Lung (tissue), 12 donors: ENCODE measurements around the gene HUS1. TPM values are rescaled to one million over a fixed set of nuclear protein-coding genes. Genes with fewer than 3 reads are reported as not detected.
"Not testable (repeated sequence)": the region's sequence is repeated elsewhere in the genome, so short reads cannot be mapped to it uniquely, and the experiment has no call there.

Source experiments
- ATAC-seq: fragments of 200-7000 bp; cut with Tn5 transposase; one replicate; pipeline ENCODE4 v1.9.1; 2020; ENCODE audit warnings: moderate number of reproducible peaks; ENCODE audit not compliant: insufficient read depth, low FRiP score
- DNase-seq, 3 donors: peaks; one replicate each; pipeline ENCODE4 v3.0.0-alpha.2; 2013 to 2017
- H3K27ac ChIP-seq, 2 donors: one replicate each; pipeline ENCODE4 v1.5.1; 2013; ENCODE audit warnings: mild to moderate bottlenecking in 2 of 2, moderate library complexity in 2 of 2, control low read depth in 1 of 2, inconsistent platforms in 1 of 2, low read depth in 1 of 2, low read length in 1 of 2
- H3K27me3 ChIP-seq, 3 donors: one replicate each; pipeline ENCODE4 v1.5.1; 2013; ENCODE audit warnings: low read length in 2 of 3; ENCODE audit not compliant: control insufficient read depth in 3 of 3, insufficient read depth in 3 of 3
- H3K36me3 ChIP-seq, 4 donors: one replicate each; pipeline ENCODE4 v1.5.1; 2013; ENCODE audit warnings: low read length in 4 of 4, mild to moderate bottlenecking in 1 of 4, moderate library complexity in 1 of 4; ENCODE audit not compliant: control insufficient read depth in 4 of 4, insufficient read depth in 4 of 4
- H3K4me1 ChIP-seq, 5 donors: one replicate each; pipeline ENCODE4 v1.5.1; 2013; ENCODE audit warnings: low read length in 5 of 5, mild to moderate bottlenecking in 2 of 5, moderate library complexity in 1 of 5; ENCODE audit not compliant: control insufficient read depth in 5 of 5, insufficient read depth in 5 of 5
- H3K4me3 ChIP-seq: one replicate; pipeline ENCODE4 v1.5.1; 2013; ENCODE audit warnings: mild to moderate bottlenecking, control low read depth, moderate library complexity
- H3K9ac ChIP-seq, 2 donors: one replicate each; pipeline ENCODE4 v1.5.1; 2013; ENCODE audit warnings: low read length in 2 of 2, control low read depth in 1 of 2; ENCODE audit not compliant: insufficient read depth in 1 of 2
- H3K9me3 ChIP-seq, 4 donors: one replicate each; pipeline ENCODE4 v1.5.1; 2013; ENCODE audit warnings: low read length in 3 of 4, mild to moderate bottlenecking in 1 of 4, moderate library complexity in 1 of 4; ENCODE audit not compliant: control insufficient read depth in 4 of 4, insufficient read depth in 3 of 4
- WGBS, 2 donors: extraction: QIAGEN DNeasy Blood & Tissue Kit; methylation state at CpG; one replicate each; pipeline ENCODE4 v1.1.7; 2013; 5-methylcytosine and 5-hydroxymethylcytosine counted together
- polyA plus RNA-seq, 2 donors: library from polyadenylated mRNA; stranded (reverse); fragments of 200-250 nt; gene quantifications; one replicate each; pipeline ENCODE4 v1.2.1, GENCODE V29; 2013
- total RNA-seq, 2 donors: library from RNA; depleted of rRNA in 1 of 2; stranded (reverse); fragments of >200 nt in 1 of 2; gene quantifications; one replicate each; pipeline ENCODE4 v1.2.1, GENCODE V29; 2014 to 2021
- TF ChIP-seq, protein P1 (sequence below): IDR thresholded peaks from 2 replicates; pipeline ENCODE4 v1.5.1; 2012; ENCODE audit warnings: mild to moderate bottlenecking; ENCODE audit errors: control extremely low read depth, extremely low read depth
- donor health status: control.
- donor health status: control.
- donor health status: Bipolar disorder and iron deficiency.
- donor health status: healthy.
- donor health status: DM: yes; HTN: yes; CAD: no.

Gene HUS1
- total and polyA plus RNA-seq, 4 donors: 10.3 to 33.9 (median 19.3) TPM

DNA sequence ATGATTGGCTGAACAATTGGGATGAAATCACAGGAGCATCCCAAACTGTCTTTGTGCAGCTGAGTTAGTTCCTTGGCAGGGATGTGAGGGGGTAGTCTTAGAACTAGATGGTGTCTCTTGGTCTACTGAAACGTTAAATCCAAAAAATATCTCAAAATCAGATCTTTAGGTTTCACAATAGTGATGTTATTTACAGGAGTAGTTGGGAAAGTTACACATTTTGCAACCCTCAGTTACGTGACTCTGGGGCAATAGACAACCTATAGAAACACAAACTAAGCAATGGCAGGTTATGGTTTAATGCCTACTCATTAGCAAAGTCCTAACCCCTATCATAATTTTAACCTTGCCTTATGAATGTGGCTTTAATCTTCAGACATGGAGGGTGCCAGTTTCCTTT lies 55.1 kb downstream of the HUS1 start:
- DNase-seq: no peak
- no peak for ATAC-seq
- H3K27me3 ChIP-seq: no peaks in the 10 kb centered on the region
- no peak overlapping the region for H3K9ac ChIP-seq
- H3K4me1 ChIP-seq: no peaks in the 10 kb centered on the region
- WGBS, 2 donors: 31 to 51% methylated on average over 2 of the region's 2 CpGs
- no peak overlapping the region for H3K27ac ChIP-seq
- H3K36me3 ChIP-seq: peaks cover 0 to 2% (median 0%) of the 10 kb centered on the region in 4 donors
- peaks cover 0 to 2% (median 0%) of the 10 kb centered on the region in 4 donors for H3K9me3 ChIP-seq
- H3K4me3 ChIP-seq: no peak overlapping the region
- TF ChIP-seq, protein P1, sequence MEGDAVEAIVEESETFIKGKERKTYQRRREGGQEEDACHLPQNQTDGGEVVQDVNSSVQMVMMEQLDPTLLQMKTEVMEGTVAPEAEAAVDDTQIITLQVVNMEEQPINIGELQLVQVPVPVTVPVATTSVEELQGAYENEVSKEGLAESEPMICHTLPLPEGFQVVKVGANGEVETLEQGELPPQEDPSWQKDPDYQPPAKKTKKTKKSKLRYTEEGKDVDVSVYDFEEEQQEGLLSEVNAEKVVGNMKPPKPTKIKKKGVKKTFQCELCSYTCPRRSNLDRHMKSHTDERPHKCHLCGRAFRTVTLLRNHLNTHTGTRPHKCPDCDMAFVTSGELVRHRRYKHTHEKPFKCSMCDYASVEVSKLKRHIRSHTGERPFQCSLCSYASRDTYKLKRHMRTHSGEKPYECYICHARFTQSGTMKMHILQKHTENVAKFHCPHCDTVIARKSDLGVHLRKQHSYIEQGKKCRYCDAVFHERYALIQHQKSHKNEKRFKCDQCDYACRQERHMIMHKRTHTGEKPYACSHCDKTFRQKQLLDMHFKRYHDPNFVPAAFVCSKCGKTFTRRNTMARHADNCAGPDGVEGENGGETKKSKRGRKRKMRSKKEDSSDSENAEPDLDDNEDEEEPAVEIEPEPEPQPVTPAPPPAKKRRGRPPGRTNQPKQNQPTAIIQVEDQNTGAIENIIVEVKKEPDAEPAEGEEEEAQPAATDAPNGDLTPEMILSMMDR: no peak

DNA sequence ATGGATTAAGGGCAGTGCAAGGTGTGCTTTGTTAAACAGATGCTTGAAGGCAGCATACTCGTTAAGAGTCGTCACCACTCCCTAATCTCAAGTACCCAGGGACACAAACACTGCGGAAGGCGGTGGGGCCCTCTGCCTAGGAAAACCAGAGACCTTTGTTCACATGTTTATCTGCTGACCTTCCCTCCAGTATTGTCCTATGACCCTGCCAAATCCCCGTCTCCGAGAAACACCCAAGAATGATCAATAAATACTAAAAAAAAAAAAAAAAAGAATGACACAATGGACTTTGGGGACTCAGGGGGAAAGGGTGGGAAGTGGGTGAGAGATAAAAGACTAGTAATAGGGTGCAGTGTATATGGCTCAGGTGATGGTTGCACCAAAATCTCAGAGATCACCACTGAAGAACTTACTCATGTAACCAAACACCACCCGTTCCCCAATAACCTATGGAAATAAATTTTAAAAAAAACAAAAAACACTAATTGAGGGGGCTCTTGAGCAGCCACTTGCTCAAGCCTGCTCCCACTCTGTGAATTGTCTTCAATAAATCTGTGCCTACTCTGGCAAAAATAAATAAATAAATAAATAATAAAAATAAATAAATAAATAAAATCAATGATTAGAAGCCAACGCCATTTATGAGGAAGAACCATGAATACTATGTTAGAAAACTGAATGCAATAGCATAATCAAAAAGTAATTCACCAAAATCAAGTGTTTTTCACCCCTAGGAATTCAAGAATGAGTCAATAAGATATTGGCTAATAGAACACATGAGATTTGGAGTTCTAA lies 56.1 kb downstream of the HUS1 start:
- DNase-seq, H3K4me3 ChIP-seq, H3K9me3 ChIP-seq, H3K27ac ChIP-seq, H3K9ac ChIP-seq, H3K36me3 ChIP-seq, H3K4me1 ChIP-seq, ATAC-seq, H3K27me3 ChIP-seq: not testable (repeated sequence)
- 78 to 83% methylated on average over 8 of the region's 8 CpGs for WGBS, 2 donors

DNA sequence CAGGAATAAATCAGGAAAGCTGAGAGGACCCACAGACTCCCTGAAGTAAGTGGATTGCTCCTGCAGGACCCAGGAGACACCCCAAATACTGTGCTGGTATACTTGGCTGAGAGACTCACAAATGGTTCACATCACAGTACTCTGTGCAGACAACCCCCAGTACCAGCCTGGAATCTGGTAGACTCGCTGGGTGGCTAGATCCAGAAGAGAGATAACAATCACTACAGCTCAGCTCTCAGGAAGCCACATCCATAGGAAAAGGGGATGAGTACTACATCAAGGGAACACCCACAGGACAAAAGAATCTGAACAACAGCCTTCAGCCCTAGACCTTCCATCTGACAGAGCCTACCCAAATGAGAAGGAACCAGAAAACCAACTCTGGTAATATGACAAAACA lies 62.9 kb downstream of the HUS1 start:
- not testable (repeated sequence) for H3K27me3 ChIP-seq, DNase-seq, ATAC-seq, H3K36me3 ChIP-seq, H3K4me3 ChIP-seq, H3K4me1 ChIP-seq, H3K9ac ChIP-seq, H3K9me3 ChIP-seq, H3K27ac ChIP-seq
- 78 to 88% methylated on average over 1 of the region's 1 CpG for WGBS, 2 donors

DNA sequence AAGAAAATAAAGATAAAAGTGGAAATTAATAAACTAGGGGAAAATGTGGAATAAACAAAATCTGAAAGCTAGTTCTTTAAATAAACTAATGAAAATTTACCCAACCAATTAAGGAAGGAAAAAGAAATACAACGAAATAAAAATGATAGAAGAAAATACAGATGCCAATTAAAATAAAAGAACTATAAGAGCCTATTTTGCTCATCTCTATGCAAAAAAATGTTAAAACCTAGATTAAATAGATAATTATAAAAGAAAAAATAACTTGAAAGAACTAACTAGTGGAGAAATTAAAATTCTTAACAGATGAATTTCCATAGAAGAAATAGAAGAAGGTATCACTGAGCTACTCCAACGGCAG lies 63.8 kb downstream of the HUS1 start:
- no peak for DNase-seq
- Histone ChIP-seq H3K9ac (no peak overlapping the region), H3K27ac (no peak overlapping the region), H3K4me3 (no peak overlapping the region), H3K4me1 (no peaks in the 10 kb centered on the region), H3K36me3 (peaks cover 0 to 3% (median 0%) of the 10 kb centered on the region in 4 donors), H3K9me3 (no peaks in the 10 kb centered on the region), H3K27me3 (no peaks in the 10 kb centered on the region)
- 87 to 95% methylated on average over 2 of the region's 2 CpGs for WGBS, 2 donors
- TF ChIP-seq, protein P1: no peak
- ATAC-seq: no peak
